ENCODE data around the gene ZNF93.
"Not testable (repeated sequence)": the region's sequence is repeated elsewhere in the genome, so short reads cannot be mapped to it uniquely, and the experiment has no call there.

DNA sequence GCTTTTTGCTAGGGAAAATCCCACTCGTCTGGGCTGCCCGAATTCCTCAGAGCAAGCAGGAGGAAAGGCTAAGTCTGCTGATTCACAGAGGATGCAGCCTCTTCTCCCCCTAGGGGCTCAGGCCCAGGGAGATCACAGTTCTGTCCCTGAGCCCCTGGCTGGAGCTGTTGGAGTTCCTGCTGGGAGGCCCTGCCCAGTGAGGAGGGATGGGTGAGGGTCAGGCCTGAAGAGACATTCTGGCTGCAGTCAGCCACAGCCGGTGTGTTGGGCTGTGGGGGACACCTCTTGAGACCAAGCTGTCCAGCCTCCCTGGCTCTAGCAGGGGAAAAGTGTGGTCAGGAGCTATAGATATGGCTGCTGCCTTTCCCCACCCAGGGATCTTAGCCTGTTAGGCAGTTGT, 65.4 kb downstream of the ZNF93 start:
- TF ChIP-seq, protein P1, sequence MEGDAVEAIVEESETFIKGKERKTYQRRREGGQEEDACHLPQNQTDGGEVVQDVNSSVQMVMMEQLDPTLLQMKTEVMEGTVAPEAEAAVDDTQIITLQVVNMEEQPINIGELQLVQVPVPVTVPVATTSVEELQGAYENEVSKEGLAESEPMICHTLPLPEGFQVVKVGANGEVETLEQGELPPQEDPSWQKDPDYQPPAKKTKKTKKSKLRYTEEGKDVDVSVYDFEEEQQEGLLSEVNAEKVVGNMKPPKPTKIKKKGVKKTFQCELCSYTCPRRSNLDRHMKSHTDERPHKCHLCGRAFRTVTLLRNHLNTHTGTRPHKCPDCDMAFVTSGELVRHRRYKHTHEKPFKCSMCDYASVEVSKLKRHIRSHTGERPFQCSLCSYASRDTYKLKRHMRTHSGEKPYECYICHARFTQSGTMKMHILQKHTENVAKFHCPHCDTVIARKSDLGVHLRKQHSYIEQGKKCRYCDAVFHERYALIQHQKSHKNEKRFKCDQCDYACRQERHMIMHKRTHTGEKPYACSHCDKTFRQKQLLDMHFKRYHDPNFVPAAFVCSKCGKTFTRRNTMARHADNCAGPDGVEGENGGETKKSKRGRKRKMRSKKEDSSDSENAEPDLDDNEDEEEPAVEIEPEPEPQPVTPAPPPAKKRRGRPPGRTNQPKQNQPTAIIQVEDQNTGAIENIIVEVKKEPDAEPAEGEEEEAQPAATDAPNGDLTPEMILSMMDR (IDR thresholded peaks at IDR 0.05; ENCODE audit: insufficient read depth, low read length) = not testable (repeated sequence)
- TF ChIP-seq POLR2AphosphoS5 (IDR thresholded peaks at IDR 0.05; ENCODE audit: low read depth); SPI1 (IDR thresholded peaks at IDR 0.05; ENCODE audit: borderline replicate concordance, low read depth): not testable (repeated sequence)
- TF ChIP-seq, protein P2, sequence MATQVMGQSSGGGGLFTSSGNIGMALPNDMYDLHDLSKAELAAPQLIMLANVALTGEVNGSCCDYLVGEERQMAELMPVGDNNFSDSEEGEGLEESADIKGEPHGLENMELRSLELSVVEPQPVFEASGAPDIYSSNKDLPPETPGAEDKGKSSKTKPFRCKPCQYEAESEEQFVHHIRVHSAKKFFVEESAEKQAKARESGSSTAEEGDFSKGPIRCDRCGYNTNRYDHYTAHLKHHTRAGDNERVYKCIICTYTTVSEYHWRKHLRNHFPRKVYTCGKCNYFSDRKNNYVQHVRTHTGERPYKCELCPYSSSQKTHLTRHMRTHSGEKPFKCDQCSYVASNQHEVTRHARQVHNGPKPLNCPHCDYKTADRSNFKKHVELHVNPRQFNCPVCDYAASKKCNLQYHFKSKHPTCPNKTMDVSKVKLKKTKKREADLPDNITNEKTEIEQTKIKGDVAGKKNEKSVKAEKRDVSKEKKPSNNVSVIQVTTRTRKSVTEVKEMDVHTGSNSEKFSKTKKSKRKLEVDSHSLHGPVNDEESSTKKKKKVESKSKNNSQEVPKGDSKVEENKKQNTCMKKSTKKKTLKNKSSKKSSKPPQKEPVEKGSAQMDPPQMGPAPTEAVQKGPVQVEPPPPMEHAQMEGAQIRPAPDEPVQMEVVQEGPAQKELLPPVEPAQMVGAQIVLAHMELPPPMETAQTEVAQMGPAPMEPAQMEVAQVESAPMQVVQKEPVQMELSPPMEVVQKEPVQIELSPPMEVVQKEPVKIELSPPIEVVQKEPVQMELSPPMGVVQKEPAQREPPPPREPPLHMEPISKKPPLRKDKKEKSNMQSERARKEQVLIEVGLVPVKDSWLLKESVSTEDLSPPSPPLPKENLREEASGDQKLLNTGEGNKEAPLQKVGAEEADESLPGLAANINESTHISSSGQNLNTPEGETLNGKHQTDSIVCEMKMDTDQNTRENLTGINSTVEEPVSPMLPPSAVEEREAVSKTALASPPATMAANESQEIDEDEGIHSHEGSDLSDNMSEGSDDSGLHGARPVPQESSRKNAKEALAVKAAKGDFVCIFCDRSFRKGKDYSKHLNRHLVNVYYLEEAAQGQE (IDR thresholded peaks at IDR 0.05; ENCODE audit: insufficient replicate concordance, low read depth) = not testable (repeated sequence)

Data from HL-60 (cell line).